ENCODE results near the gene IGF2BP1. TPM values are rescaled to one million over a fixed set of nuclear protein-coding genes. Genes with fewer than 3 reads are reported as not detected.
A peak's percentile ranks its signal among the peaks of the same experiment; 100 is the strongest.
"Not testable (repeated sequence)": the region's sequence is repeated elsewhere in the genome, so short reads cannot be mapped to it uniquely, and the experiment has no call there.

Gene IGF2BP1
- total RNA-seq, 1 donor from 2014 or later: 21.9 TPM

DNA sequence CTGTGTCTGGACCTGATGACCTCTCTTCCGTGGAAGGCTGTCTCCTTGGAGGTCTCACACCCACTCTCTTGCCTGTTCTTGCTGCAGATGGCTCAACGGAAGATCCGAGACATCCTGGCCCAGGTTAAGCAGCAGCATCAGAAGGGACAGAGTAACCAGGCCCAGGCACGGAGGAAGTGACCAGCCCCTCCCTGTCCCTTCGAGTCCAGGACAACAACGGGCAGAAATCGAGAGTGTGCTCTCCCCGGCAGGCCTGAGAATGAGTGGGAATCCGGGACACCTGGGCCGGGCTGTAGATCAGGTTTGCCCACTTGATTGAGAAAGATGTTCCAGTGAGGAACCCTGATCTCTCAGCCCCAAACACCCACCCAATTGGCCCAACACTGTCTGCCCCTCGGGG lies 52.1 kb downstream of the IGF2BP1 start:
- DNase-seq (ENCODE audit: extremely low read depth, low read depth, low spot score): no peak

DNA sequence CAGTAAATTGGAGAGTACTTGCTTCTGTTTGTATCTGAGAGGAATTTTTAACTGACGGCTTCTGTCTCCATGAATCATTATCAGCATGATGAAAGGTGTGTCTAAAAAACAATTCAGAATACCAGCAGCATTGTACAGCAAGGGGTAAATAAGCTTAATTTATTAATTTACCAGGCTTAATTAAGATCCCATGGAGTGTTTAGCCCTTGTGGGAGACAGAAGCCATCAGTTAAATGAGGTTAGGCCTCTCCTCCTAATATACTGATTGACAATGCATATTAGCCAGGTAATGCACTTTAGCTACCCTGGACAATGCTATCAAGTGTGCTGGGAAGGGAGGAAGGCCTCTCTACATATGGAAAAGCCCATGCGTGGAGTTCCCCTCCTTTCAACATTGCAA lies 53.4 kb downstream of the IGF2BP1 start:
- no peak for DNase-seq (ENCODE audit: extremely low read depth, low read depth, low spot score)

DNA sequence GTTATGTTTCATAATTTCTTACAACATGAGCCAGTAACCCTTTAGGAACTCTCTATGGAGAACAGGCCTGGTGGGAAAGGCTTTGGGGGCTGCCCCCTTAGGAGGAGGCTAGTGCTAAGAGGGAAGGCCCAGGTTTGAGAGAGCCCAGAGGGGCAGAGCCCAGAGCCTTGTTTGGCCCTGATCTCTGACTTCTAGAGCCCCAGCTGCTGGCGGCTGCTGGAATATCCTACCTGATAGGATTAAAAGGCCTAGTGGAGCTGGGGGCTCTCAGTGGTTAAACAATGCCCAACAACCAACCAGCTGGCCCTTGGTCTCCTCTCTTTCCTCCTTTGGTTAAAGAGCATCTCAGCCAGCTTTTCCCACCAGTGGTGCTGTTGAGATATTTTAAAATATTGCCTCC lies 54.1 kb downstream of the IGF2BP1 start:
- DNase-seq (ENCODE audit: extremely low read depth, low read depth, low spot score): no peak

DNA sequence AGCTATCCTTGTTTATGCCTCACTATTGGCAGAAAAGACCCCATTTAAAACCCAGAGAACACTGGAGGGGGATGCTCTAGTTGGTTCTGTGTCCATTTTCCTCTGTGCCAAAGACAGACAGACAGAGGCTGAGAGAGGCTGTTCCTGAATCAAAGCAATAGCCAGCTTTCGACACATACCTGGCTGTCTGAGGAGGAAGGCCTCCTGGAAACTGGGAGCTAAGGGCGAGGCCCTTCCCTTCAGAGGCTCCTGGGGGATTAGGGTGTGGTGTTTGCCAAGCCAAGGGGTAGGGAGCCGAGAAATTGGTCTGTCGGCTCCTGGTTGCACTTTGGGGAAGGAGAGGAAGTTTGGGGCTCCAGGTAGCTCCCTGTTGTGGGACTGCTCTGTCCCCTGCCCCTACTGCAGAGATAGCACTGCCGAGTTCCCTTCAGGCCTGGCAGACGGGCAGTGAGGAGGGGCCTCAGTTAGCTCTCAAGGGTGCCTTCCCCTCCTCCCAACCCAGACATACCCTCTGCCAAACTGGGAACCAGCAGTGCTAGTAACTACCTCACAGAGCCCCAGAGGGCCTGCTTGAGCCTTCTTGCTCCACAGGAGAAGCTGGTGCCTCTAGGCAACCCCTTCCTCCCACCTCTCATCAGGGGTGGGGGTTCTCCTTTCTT lies 56.1 kb downstream of the IGF2BP1 start:
- no peak for DNase-seq (ENCODE audit: extremely low read depth, low read depth, low spot score)

DNA sequence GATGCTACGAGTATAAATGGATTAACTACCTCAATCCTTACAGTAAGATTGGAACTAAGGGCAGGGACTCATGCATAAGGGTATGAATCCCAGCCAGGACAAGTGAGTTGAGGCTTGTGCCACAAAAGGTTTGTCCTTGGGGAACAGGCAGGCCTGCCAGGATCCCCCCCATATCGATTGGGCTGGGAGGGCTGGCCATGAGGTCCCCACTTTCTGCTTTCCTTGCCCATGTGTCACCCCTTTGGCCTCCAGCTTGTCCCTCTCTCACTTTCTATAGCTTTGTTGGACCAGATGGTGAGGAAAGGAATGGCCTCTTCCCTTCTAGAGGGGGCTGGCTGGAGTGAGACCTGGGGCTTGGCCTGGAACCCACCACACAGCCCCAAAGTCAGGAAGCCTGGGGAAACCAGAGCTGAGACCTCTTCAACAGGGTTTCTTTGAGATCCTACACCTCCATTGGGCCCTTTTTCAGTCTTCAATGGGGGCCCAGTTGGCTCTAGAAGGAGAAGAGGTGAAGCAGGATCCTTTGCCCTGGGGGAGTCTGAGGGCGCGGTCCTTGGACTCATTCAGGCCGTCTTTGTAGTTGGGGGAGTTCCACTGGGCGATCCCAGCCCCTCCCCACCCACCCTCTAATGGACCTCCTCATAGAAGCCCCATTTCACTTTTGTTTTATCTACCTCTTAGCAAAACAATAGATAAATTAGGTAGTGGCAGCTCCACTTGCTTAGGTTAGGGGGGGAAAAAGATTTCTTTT lies 57.3 kb downstream of the IGF2BP1 start:
- DNase-seq (ENCODE audit: extremely low read depth, low read depth, low spot score): no peak

DNA sequence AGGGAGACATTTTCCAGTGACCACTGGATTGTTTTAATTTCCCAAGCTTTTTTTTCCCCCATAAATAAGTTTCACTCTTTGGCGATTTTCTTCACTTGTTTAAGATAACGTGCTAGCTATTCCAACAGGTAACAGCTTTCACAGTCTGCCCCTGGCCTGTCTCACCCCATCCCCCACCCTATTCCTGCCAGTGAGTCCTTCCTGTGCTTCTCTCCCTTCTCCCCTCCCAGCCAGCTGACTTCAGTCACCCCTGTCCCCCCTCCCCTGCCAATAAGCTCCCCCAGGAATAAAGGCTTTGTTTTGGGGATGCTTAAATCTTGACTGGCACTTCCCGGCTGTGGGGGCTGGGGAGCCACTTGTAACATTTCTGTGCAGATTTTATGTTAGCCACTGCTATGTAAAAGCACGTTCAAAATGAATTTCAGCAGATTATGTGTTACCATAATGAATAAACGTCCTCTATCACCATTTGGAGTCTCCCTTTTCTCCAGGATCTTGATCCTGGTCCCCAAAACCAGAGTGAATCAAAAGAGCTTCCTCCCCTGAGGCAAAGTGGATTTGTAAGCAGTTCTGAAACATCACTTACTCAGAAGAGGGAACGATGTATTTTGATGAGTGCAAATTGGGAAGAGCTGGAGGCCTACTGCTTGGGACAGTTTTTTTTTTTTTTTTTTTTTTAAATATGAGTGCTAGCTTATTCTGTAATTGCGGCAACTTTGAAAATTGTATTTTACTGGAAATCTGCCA lies 58.2 kb downstream of the IGF2BP1 start:
- no peak for DNase-seq (ENCODE audit: extremely low read depth, low read depth, low spot score)

DNA sequence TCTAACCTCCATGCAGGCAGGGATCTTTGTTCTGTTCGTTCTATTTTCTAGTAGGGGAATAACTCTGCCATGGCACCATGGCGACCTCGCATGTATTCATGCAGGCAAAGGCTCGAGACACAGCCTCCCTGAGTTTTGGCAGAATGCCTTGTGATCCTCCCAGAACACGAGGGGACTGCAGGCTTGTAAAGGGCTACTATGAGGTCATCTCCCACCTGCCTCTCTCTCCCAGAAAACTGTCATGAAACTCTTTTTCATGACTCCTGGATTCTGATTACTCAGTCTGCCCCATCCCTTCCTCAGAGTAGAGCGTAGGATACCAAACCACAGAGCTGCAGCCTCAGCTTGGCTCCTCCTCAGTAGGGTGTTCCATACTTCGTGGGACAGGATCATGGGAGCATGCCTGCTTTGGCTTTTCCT lies 64.3 kb downstream of the IGF2BP1 start:
- no peak for DNase-seq (ENCODE audit: extremely low read depth, low read depth, low spot score)

DNA sequence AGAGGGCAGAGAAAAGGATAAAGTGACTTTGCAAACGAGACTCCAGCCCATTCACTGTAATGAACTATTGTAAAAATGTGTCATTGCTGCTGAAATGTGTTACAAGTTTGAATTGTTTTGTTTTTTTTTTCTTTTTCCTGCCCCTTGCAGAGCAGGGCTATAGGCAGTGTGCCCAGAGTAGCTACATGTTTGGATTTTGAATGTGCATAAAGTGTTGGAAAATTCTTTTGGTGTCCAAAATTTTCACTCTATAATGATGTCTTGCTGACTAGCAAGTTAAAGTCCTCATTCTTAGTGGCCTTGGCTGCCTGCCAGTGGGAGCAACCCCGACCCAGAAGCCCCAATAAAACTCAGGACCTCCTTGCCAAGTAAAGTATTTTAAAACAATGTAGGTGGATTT lies 66.5 kb downstream of the IGF2BP1 start:
- DNase-seq (ENCODE audit: extremely low read depth, low read depth, low spot score): no peak

DNA sequence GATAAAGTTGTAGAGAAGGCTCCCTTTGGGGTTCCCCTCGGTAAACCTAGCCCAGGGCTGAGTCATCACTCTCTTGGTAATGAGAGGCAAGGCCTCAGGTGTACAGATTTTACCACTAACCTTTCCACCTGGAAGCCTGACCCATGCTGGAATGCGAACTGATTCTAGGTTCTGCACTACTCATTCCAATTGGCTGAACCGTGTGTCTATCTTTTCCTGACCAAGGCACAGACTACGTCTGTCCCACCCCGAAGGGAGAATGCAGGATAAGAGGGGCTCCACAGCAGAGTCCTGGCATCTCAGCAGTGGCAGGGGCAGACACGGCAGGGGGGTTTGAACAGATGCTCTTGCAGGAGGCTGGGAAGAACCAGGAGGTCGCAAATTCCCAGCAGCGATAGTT lies 70.0 kb downstream of the IGF2BP1 start:
- DNase-seq (ENCODE audit: extremely low read depth, low read depth, low spot score): no peak

DNA sequence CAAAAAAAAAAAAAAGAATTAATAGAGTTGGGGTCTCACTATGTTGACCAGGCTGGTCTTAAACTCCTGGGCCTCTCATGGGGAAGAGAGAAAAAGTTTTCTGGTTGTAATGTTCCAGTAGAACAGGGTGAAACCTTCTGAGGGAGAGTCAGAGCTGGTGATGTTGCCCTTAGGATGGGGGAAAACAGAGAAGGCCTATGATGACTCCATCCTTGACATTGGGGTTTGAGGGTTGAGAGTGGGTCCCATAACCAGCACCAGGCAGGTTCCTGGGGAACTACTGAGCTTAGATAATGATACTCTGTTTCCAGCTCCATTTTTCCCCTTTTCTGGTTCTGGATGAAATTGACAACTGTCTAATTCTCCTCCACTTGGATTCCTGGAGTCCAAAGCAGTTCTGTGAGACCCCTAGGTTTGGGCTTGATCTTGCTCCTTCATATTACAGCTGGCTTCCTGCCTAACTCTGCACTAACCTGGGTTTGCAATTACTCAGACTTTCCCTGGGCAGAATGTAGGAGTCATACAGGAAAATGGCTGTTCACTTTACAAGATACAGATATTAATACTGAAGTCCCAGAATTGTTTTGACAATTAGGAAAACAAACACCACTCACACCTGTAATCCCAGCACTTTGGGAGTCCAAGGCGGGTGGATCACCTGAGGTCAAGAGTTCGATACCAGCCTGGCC lies 72.5 kb downstream of the IGF2BP1 start:
- no peak for DNase-seq (ENCODE audit: extremely low read depth, low read depth, low spot score)

DNA sequence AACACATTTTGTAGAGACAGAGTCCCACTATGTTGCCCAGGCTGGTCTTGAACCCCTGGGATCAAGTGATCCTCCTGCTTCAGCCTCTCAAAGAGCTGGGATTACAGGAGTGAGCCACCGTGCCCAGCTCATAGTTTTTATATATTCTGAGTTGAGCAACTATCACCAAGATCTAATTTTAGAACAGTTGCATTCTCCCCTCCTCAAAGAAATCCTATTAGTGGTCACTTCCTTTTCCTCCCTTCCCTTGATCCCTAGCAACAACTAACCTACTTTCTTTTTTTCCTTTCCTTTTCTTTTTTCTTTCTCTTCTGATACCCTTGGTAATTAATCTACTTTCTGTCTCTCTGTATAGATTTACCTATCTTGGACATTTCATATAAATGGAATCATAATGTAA lies 73.9 kb downstream of the IGF2BP1 start:
- DNase-seq (ENCODE audit: extremely low read depth, low read depth, low spot score): no peak

DNA sequence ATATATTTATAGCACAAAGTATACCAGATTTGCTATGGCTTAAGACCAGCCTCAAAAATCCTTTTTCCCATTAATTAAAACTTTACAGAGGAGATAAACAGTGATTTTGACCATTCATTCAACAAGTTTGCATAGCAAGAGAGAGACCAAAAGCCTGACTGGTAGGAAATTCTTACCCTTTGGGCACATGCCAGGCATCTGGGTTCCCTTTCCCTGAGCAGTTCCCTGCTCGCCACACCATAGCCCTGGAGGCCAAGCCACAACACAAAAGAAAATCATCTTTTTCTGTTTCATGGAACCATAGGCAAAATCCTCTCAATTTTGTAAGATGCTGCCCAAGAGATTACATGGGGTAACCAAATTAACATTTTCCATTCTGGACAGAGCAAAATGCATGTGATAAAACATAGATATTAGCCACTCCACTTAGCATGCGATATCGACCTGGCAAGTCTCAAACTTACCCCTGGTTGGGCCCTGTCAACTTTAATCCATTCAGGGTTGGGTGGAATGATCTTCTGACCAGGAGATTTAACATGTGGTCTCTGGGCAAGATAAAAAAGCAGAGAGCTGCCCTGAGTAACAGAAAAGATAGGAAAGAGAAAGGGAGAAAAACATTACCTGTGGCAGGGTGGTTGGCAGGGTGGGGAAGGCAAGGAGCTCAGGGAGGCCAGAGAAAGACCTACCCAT lies 77.8 kb downstream of the IGF2BP1 start:
- no peak for DNase-seq (ENCODE audit: extremely low read depth, low read depth, low spot score)

DNA sequence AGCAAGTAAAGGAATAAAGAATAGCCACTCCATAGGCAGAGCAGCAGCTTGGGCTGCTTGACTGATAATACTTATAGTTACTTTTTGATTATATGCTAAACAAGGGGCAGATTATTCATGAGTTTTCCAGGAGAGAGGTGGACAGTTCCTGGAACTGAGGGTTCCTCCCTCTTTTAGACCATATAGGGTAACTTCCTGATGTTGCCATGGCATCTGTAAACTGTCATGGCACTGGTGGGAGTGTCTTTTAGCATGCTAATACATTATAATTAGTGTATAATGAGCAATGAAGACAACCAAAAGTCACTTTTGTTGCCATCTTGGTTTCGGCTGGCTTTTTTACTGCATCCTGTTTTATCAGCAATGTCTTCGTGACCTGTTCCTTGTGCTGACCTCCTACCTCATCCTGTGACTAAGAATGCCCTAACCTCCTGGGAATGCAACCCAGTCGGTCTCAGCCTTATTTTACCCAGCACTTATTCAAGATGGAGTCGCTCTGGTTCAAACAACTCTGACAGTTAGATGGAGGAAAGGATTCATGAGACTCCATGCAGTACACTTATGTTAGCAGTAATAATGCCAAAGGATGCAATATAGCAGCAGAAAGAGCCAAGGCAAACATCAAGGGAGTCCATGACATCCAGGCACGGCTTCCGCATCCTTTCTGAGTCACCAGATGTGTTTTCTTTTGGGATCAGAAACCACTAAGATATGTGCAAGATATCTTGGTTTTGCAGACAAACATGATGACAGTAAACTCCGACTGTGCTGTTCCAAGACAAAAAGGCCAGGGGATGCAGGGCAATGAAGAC lies 79.6 kb downstream of the IGF2BP1 start:
- DNase-seq (ENCODE audit: extremely low read depth, low read depth, low spot score): peak; percentile 42

DNA sequence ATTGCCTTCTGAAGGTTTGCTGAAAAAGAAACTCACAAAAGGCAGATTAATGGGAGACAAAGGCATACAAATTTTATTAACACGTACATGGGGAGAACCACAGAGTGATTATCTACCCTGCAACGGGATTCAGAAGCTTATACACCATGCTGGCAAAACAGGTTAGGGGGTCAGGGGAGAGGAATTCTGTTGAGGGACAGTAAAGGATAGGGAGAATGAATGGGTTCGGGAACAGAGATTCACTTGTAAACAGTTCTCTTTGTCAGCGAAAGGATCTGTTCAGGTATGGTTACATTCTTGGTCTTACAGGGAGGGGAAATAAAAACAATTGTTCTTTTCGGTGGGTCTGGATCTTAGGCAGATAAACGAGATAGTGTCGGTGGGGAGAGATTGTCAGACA lies 81.1 kb downstream of the IGF2BP1 start:
- DNase-seq (ENCODE audit: extremely low read depth, low read depth, low spot score): no peak

DNA sequence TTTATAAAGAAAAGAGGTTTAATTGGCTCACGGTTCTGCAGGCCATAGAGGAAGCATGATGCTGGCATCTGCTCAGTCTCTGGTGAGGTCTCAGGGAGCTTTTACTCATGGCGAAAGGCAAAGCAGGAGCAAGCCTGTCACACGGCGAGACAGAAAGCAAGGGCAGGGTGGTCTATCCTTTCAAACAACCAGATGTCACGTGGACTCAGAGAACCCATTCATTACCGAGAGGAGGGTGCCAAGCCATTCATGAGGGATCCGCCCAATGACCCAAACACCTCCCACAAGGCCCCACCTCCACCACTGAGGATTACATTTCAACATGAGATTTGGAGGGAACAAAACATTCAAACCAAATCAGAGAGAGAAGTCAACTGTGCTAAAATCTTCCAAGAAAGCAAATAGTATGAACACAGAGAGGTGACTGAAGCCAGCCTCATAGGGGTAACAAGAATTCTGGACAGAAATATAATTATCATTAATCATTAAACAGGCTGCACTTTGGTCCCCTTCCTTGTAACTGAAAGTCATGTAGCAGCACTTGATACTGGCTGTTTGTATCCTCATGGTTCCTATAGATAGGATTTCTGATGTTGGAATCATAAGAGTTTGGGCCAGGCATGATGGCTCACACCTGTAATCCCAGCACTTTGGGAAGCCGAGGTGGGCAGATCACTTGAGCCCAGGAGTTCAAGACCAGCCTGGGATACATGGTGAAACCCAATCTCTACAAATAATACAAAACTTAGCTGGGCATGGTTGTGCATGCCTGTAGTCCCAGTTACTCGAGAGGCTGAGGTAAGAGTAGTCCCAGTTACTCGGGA lies 82.9 kb downstream of the IGF2BP1 start:
- no peak for DNase-seq (ENCODE audit: extremely low read depth, low read depth, low spot score)

DNA sequence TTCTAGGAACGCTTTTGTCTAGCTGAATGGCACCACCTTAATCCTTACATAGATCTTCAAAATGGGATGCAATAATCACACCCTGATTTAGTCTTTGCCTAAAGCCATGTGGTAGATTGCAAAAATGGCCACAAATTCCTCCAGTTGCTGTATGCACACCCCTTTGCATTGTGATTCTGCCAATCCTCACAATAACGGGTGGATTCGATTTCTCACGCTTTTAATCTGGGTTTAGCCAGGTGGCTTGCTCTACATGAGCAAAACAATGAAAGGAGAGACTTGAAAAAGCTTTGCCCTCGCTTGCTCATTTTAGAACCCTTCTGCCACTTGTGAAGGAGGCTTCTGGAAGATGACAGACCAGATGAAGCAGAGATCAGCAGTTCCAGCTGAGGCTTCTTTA lies 85.0 kb downstream of the IGF2BP1 start:
- DNase-seq (ENCODE audit: extremely low read depth, low read depth, low spot score): no peak

DNA sequence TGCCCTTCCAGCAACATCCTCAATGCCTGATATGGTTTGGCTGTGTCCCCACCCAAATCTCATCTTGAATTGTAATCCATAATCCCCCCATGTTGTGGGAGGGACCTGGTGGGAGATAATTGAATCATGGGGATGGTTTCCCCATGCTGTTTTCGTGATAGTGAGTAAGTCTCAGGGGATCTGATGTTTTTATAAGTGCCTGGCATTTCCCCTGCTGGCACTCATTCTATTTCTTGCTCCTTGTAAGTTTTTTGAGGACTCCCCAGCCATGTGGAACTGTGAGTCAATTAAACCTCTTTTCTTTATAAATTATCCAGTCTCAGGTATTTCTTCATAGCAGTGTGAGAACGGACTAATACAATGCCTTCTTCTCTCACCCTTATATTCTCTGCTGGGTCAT lies 87.9 kb downstream of the IGF2BP1 start:
- not testable (repeated sequence) for DNase-seq (ENCODE audit: extremely low read depth, low read depth, low spot score)

DNA sequence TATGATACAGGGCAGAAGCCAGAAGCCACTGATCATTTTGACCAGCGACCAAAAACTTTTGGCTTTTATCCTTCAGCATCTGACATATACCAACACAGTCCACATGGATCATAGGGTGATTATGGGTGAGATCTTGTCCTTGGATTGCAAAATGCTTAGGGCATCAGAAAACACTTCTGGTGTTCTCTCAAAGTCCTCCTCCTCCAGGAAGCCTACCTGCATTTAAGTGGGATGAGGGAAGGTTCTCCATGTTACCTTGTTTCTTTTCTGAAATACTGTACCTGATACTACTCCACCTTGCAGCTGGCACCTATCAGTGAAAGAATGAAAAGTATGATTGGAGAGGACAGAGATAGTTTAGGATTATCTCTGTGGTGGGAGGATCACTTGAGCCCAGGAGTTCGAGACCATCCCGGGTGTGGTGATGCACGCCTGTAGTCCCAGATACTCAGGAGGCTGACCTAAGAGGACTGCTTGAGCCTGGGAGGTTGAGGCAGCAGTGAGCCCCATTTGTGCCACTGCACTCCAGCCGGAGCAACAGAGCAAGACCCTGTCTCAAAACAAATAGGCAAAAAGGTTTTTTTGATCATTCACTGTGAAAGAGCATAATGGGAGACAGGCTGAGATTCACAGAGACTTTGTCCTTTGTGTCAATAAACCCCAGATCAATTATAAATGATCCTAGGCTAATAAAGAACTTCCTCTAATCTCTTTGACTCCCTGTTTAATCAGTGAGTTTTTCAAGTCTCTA lies 88.6 kb downstream of the IGF2BP1 start:
- no peak for DNase-seq (ENCODE audit: extremely low read depth, low read depth, low spot score)

DNA sequence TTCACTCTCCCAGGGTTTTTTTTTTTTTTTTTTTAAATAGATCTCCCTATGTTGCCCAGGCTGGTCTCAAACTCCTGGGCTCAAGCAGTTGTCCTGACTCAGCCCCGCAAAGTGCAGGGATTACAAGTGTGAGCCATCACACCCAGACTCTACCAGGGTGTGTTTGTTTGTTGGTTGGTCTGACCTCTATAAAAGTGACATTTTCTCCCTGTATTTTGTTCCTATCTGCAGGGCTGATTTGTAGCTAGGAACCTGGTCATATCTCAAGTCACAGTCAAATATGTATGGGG lies 89.1 kb downstream of the IGF2BP1 start:
- DNase-seq (ENCODE audit: extremely low read depth, low read depth, low spot score): no peak
